Stimulated activated CD4-positive, alpha-beta T cell treated with anti-CD3 and anti-CD28 coated beads, Interleukin-2, amount 100 ng/mL, for 24 hours (primary cell): Measurements from ENCODE around the gene OBI1.
"Not testable (repeated sequence)": the region's sequence is repeated elsewhere in the genome, so short reads cannot be mapped to it uniquely, and the experiment has no call there.

Source experiments
- DNase-seq, 2 donors: peaks; one replicate each; pipeline ENCODE4 v3.0.0-alpha.2; 2020

OBI1 gene

GRCh38 chr13:78647109-78647678, 11.8 kb downstream of the OBI1 start:
- not testable (repeated sequence) for DNase-seq

DNA sequence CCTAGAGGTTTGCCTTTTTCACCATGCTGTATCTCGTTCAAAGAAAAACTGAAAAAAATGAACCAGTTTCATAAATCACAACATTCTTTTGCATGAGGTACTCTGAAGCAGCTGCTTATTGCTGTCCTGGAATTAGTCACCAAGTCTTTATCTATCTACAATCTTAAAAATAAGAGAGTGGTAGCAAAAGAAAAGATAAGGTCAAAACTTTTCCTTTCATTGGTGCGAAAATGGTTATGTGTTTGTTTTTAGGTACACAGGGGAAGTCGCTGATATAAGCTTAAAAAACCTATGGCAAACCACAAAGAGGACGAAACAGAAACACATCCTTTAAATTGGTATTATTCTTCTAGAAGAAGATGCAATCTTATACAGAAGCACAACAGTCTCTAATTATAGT, 20.7 kb downstream of the OBI1 start:
- no peak for DNase-seq

GRCh38 chr13:78636495-78636894, 22.5 kb downstream of the OBI1 start:
- DNase-seq = no peak

- DNase-seq = no peak
These were observed 26.0 kb downstream of the OBI1 start for GRCh38 chr13:78632996-78633395.

- DNase-seq = no peak
These were observed 27.9 kb downstream of the OBI1 start for GRCh38 chr13:78631077-78631476.

GRCh38 chr13:78630511-78630910, 28.4 kb downstream of the OBI1 start:
- DNase-seq = no peak

DNA sequence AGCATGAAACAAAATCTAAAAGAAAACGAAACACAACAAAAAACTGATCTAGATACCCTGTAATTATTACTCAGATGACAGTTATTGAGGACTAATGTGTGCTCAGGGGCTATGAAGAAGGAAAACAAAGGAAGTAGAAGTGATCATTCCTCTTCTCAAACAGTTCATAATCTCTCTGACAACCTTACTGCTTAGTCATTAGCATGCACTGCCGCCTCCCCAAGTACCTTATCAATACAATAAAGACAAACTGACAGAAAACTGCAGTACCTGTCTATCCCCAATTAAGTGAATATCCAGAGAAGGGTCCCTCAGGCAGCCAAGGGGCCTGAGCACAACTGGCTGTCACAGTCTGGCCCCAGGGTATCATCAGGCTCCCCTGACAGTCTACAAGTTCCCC, 33.6 kb downstream of the OBI1 start:
- no peak for DNase-seq

DNA sequence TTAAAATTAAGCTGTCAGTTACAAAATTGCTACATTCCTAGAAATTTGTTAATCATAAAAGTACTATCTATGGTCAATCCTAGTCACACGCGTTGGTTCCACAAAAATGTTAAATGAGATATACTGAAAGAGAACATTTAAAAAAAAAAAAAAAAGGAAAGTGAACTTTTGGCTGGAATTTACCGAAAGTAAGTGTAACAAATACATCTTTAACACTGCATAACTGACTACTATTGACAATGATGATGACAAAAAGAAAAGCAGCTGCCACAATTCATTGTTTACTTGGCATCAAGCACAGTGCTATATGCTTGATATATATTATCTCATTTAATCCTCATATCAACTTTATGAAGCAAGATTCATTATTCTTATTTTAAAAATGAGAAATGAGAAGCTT, 35.8 kb downstream of the OBI1 start:
- DNase-seq = no peak

DNA sequence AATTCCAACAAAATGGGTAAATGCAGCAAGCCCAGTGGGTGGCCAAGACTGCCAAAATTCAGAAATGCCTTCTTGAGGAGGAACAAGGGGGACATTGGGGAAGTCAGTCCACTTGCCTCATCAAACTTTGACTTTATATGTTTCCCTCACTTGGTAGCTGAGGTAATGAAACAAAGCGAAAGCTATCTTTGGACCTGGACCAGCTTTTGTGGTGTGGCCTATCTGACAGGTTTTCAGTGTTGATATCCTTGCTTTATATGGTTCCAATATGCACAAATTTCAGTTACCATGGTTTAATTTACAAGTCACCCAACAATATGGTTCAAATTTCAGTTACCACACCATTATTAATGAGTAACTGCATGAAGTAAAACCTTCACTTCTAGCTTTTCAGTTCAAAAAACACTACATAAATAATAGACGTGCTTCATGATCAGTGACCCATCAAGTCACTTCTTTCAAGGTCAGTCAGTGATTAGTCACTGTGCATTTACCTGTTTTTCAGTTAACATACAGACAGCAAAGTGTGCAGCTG, 38.0 kb downstream of the OBI1 start:
- DNase-seq = no peak

GRCh38 chr13:78618411-78618810, 40.5 kb downstream of the OBI1 start:
- no peak for DNase-seq

- DNase-seq = no peak
These were observed 47.9 kb downstream of the OBI1 start for GRCh38 chr13:78611040-78611439.

GRCh38 chr13:78610381-78610883, 48.5 kb downstream of the OBI1 start:
- no peak for DNase-seq

- no peak for DNase-seq
These were observed 49.3 kb downstream of the OBI1 start for GRCh38 chr13:78609464-78610205.

DNA sequence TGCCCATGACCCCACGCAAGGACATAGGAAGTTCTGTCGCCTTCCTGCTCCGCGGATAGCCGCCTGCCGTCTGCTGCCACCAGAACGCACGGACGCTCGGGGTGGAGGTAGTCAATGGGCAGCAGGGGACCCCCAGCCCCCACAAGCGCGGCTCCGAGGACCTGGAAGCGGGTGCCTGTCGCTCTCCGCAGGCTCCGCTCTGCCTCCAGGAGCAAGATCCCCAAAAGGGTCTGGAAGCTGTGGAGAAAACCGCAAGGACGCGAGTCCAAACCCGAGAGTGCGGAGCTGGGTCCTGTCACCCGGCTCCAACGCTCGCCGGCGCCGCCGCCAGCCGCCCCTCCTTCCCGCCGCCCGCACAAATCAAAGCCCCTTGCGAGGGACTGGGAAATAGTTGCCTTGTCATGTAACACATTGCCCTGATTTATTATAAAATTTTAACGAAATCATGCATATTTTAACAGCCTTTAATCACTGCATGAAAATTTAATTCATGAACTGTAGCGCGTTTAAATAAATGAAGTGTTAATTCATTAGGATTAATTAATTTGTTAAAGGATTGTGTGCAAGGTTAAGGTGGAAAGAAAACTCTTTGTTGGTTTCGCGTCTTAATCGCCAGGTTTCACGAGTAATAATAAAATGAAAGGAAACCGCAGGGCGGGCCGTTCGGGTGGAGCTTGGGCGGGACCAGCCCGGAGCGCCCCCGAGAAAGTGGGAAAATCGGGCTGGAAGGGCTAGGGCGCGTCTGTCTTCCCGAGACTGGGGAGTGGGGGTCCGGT, 50.1 kb downstream of the OBI1 start:
- no peak for DNase-seq

DNA sequence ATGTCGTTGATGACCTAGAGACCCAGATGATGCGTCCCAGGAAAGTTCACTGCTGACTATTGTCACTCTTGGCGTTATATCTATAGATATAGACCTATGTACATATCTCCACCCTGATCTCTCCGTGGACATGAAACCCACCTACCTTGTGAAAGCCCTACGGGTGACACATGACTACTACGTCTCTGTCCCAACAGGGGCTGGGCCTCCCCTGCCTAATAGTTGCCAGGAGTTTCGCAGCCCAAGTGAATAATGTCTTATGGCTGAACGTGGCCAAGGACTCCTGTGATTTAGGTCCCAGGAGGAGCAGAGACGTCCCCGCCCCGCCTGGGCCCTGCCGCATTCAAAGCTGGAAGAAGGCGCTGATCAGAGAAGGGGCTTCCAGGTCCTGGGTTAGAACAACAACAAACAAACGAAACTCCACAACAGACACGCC, 50.7 kb downstream of the OBI1 start:
- no peak for DNase-seq

GRCh38 chr13:78607409-78608251, 51.3 kb downstream of the OBI1 start:
- no peak for DNase-seq

- DNase-seq = no peak
These were observed 52.2 kb downstream of the OBI1 start for GRCh38 chr13:78606471-78607408.

GRCh38 chr13:78604782-78605611, 54.0 kb downstream of the OBI1 start:
- DNase-seq = no peak

GRCh38 chr13:78603240-78603957, 55.6 kb downstream of the OBI1 start, which contains the start of gene POU4F1:
POU4F1 (minus strand) TSS chr13:78603552; CDS start chr13:78603326, 226 bp downstream.
- DNase-seq = peak; percentile 59 to 76
